DMS 273 (cell line): Measurements from ENCODE around the gene ATG7.
"Not testable (repeated sequence)": the region's sequence is repeated elsewhere in the genome, so short reads cannot be mapped to it uniquely, and the experiment has no call there.

Source experiments
- DNase-seq: peaks from one replicate; lab custom pipeline; 2025; ENCODE audit not compliant: unreplicated experiment; lab: John Stamatoyannopoulos, UW

Gene ATG7

GRCh38 chr3:11563159-11563864 lies 291.1 kb downstream of the ATG7 start:
- no peak for DNase-seq

- DNase-seq: no peak
Observed at GRCh38 chr3:11563865-11564185, 291.6 kb downstream of the ATG7 start.

- DNase-seq: no peak
Observed at GRCh38 chr3:11564577-11565001, 292.4 kb downstream of the ATG7 start.

GRCh38 chr3:11565072-11565471 lies 292.9 kb downstream of the ATG7 start:
- no peak for DNase-seq

- no peak for DNase-seq
Observed at GRCh38 chr3:11565492-11565891, 293.3 kb downstream of the ATG7 start.

GRCh38 chr3:11565932-11566331 lies 293.7 kb downstream of the ATG7 start:
- DNase-seq: no peak

GRCh38 chr3:11566478-11566877 lies 294.3 kb downstream of the ATG7 start:
- no peak for DNase-seq

GRCh38 chr3:11566916-11567315 lies 294.7 kb downstream of the ATG7 start:
- no peak for DNase-seq

GRCh38 chr3:11567516-11568467 lies 295.6 kb downstream of the ATG7 start:
- DNase-seq: no peak

- no peak for DNase-seq
Observed at GRCh38 chr3:11568503-11569155, 296.4 kb downstream of the ATG7 start.

GRCh38 chr3:11569156-11569741 lies 297.1 kb downstream of the ATG7 start:
- DNase-seq: no peak

GRCh38 chr3:11570251-11570650 lies 298.1 kb downstream of the ATG7 start:
- no peak for DNase-seq

- DNase-seq: no peak
Observed at GRCh38 chr3:11570789-11571495, 298.7 kb downstream of the ATG7 start.

- DNase-seq: not testable (repeated sequence)
Observed at GRCh38 chr3:11572660-11573059, 300.5 kb downstream of the ATG7 start.

- DNase-seq: no peak
Observed at GRCh38 chr3:11574981-11575669, 302.9 kb downstream of the ATG7 start.

GRCh38 chr3:11575677-11576076 lies 303.5 kb downstream of the ATG7 start:
- DNase-seq: no peak

- no peak for DNase-seq
Observed at GRCh38 chr3:11576453-11576852, 304.3 kb downstream of the ATG7 start.

GRCh38 chr3:11578169-11578568 lies 306.0 kb downstream of the ATG7 start:
- DNase-seq: no peak

- DNase-seq: no peak
Observed at GRCh38 chr3:11580645-11581044, 308.4 kb downstream of the ATG7 start.
